NCI-H510A (cell line): ENCODE data around the gene RNF11.

Experiments used
- DNase-seq: peaks from one replicate; lab custom pipeline; 2025; lab: John Stamatoyannopoulos, UW

The RNF11 gene

GRCh38 chr1:51313961-51314777 lies 78.1 kb downstream of the RNF11 start:
- no peak for DNase-seq

DNA sequence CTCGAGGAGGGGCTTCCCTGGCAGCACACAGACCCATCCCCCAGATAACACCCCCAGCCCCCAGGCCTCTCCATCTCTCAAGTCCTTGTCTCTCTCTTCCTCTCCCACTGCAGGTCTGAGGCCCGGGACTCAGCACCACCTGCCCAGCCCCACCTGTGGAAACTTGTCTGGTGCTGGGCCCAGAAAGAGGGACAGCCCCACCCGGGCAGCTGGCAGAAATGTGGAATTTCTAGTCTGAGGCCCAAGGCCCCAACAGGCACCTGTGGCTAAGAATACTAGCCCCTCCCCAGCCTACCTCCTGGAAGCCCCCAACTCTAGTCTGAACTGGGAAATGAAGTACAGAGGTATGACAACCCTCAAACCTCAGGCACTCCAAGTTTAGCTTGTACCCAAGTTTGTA lies 78.9 kb downstream of the RNF11 start:
- DNase-seq = no peak

- peak; percentile 56 for DNase-seq
Measured at GRCh38 chr1:51316113-51316845, 80.2 kb downstream of the RNF11 start.

DNA sequence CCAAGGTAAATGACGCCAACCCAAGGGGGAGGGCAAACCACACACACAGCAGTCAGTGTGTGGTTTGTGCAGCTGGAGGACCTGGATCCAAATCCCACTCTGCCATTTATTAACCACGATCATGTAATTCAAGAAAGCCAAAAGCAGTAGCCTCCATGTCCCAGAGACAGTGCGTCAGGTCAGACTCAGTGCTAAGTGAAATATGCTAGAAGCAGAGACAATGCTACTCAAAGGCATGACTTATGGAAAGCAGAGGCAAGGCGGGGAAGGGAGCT lies 80.7 kb downstream of the RNF11 start:
- DNase-seq = no peak

GRCh38 chr1:51317798-51318197 lies 81.7 kb downstream of the RNF11 start:
- no peak for DNase-seq

- no peak for DNase-seq
Measured at GRCh38 chr1:51320967-51321923, 85.2 kb downstream of the RNF11 start.

DNA sequence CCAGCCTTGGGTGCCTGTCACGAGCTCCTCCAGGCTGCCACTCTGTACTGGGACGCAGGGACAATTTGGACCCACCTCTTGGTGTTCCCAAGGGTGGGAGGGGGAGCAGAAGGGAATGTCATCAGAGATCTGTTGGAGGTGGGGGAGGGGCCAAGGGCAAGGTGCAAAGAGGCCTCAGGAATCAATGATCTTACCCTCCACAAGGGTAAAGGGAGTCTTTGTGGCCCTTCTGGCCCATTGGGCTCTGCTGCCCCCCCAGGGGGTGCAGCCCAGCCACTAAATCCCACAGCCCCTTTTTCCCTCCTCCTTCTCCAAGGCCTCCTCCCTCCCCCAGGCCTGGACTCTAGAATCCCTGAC lies 85.8 kb downstream of the RNF11 start:
- no peak for DNase-seq

DNA sequence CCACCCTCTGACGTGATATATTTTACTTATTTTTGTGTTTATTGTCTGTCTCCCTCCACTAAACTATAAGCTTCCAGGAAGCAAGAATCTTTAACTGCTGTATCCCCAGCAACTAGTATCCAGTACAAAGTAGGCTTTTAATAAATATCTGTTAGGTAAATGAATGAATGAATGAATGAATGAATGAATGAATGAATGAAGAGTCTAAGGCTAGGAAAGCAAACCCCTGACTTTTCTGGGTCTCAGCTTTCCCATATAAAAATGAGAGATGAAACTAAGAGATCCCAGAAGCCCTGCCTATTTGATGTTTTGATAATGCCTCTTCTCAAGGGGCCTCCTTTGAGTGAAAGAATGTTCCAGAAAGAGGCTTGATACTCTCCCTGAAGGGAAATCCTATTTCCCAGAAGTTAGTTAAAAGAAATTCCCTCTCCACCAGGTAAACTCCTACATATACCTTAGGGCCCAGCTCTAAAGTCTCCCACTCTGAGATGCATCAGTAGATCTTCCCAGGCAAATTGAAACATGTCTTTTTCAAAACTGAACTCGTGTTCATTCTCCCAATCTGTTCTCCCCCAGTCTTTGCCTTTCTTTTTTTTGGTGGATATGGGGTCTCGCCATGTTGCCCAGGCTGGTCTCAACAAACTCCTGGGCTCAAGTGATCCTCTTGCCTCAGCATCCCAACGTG lies 86.5 kb downstream of the RNF11 start:
- no peak for DNase-seq
